Lung (tissue), 12 donors: ENCODE data around the gene SCYGR5. TPM values are rescaled to one million over a fixed set of nuclear protein-coding genes. Genes with fewer than 3 reads are reported as not detected.
A peak's percentile ranks its signal among the peaks of the same experiment; 100 is the strongest.
"Not testable (repeated sequence)": the region's sequence is repeated elsewhere in the genome, so short reads cannot be mapped to it uniquely, and the experiment has no call there.

Experiments
- ATAC-seq: fragments of 200-7000 bp; cut with Tn5 transposase; one replicate; pipeline ENCODE4 v1.9.1; 2020; ENCODE audit warnings: moderate number of reproducible peaks; ENCODE audit not compliant: insufficient read depth, low FRiP score
- DNase-seq, 3 donors: peaks; one replicate each; pipeline ENCODE4 v3.0.0-alpha.2; 2013 to 2017
- H3K27ac ChIP-seq, 2 donors: one replicate each; pipeline ENCODE4 v1.5.1; 2013; ENCODE audit warnings: mild to moderate bottlenecking in 2 of 2, moderate library complexity in 2 of 2, control low read depth in 1 of 2, inconsistent platforms in 1 of 2, low read depth in 1 of 2, low read length in 1 of 2
- H3K27me3 ChIP-seq, 3 donors: one replicate each; pipeline ENCODE4 v1.5.1; 2013; ENCODE audit warnings: low read length in 2 of 3; ENCODE audit not compliant: control insufficient read depth in 3 of 3, insufficient read depth in 3 of 3
- H3K36me3 ChIP-seq, 4 donors: one replicate each; pipeline ENCODE4 v1.5.1; 2013; ENCODE audit warnings: low read length in 4 of 4, mild to moderate bottlenecking in 1 of 4, moderate library complexity in 1 of 4; ENCODE audit not compliant: control insufficient read depth in 4 of 4, insufficient read depth in 4 of 4
- H3K4me1 ChIP-seq, 5 donors: one replicate each; pipeline ENCODE4 v1.5.1; 2013; ENCODE audit warnings: low read length in 5 of 5, mild to moderate bottlenecking in 2 of 5, moderate library complexity in 1 of 5; ENCODE audit not compliant: control insufficient read depth in 5 of 5, insufficient read depth in 5 of 5
- H3K4me3 ChIP-seq: one replicate; pipeline ENCODE4 v1.5.1; 2013; ENCODE audit warnings: mild to moderate bottlenecking, control low read depth, moderate library complexity
- H3K9ac ChIP-seq, 2 donors: one replicate each; pipeline ENCODE4 v1.5.1; 2013; ENCODE audit warnings: low read length in 2 of 2, control low read depth in 1 of 2; ENCODE audit not compliant: insufficient read depth in 1 of 2
- H3K9me3 ChIP-seq, 4 donors: one replicate each; pipeline ENCODE4 v1.5.1; 2013; ENCODE audit warnings: low read length in 3 of 4, mild to moderate bottlenecking in 1 of 4, moderate library complexity in 1 of 4; ENCODE audit not compliant: control insufficient read depth in 4 of 4, insufficient read depth in 3 of 4
- WGBS, 2 donors: extraction: QIAGEN DNeasy Blood & Tissue Kit; methylation state at CpG; one replicate each; pipeline ENCODE4 v1.1.7; 2013; 5-methylcytosine and 5-hydroxymethylcytosine counted together
- polyA plus RNA-seq, 2 donors: library from polyadenylated mRNA; stranded (reverse); fragments of 200-250 nt; gene quantifications; one replicate each; pipeline ENCODE4 v1.2.1, GENCODE V29; 2013
- total RNA-seq, 2 donors: library from RNA; depleted of rRNA in 1 of 2; stranded (reverse); fragments of >200 nt in 1 of 2; gene quantifications; one replicate each; pipeline ENCODE4 v1.2.1, GENCODE V29; 2014 to 2021
- TF ChIP-seq, protein P1 (sequence below): IDR thresholded peaks from 2 replicates; pipeline ENCODE4 v1.5.1; 2012; ENCODE audit warnings: mild to moderate bottlenecking; ENCODE audit errors: control extremely low read depth, extremely low read depth
- donor health status: control.
- donor health status: control.
- donor health status: Bipolar disorder and iron deficiency.
- donor health status: healthy.
- donor health status: DM: yes; HTN: yes; CAD: no.

SCYGR5 gene
- total and polyA plus RNA-seq, 4 donors, result not detected

DNA sequence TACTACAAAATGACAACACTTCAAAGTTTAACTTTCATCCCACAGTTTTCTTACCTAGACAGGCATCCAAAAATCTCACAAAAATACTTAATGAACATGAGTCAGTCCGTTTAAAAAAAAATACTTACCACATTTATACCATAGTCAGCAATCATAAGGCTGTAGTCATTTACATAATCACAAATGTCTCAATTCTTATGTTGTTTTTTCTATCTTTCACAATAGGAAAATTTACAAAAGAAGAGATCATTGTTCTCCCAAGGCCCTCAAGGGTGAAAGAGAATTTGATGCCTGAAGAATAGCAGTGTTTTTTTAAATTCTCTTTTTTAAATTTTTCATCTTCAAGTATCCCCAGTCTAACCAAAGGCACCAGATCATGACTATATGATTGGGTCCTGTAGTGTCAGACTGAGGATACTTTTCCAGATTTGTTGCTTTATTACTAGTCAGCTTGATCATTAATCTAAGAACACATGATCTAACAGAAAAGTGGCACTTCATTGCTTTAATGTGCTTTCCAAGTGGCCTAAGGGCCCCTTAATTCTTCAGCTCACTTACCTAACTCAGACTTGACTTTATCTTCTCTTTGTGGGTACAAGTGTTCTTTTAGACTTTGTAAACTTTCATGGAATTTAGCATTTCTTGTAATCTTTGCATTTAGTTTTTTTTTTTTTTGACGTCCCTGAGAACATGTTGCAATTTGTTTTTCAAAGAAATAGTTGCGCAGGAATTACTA lies 4.7 kb downstream of the SCYGR5 start:
- Histone ChIP-seq H3K9me3 (peaks cover 0 to 2% (median 0%) of the 10 kb centered on the region in 4 donors), H3K4me1 (peaks cover 0 to 4% (median 0%) of the 10 kb centered on the region in 5 donors), H3K4me3 (no peak overlapping the region), H3K27ac (no peak overlapping the region), H3K36me3 (no peaks in the 10 kb centered on the region), H3K9ac (no peak overlapping the region), H3K27me3 (no peaks in the 10 kb centered on the region)
- 50 to 69% methylated on average over 3 of the region's 3 CpGs for WGBS, 2 donors
- ATAC-seq, result peak; percentile 17
- TF ChIP-seq, protein P1, sequence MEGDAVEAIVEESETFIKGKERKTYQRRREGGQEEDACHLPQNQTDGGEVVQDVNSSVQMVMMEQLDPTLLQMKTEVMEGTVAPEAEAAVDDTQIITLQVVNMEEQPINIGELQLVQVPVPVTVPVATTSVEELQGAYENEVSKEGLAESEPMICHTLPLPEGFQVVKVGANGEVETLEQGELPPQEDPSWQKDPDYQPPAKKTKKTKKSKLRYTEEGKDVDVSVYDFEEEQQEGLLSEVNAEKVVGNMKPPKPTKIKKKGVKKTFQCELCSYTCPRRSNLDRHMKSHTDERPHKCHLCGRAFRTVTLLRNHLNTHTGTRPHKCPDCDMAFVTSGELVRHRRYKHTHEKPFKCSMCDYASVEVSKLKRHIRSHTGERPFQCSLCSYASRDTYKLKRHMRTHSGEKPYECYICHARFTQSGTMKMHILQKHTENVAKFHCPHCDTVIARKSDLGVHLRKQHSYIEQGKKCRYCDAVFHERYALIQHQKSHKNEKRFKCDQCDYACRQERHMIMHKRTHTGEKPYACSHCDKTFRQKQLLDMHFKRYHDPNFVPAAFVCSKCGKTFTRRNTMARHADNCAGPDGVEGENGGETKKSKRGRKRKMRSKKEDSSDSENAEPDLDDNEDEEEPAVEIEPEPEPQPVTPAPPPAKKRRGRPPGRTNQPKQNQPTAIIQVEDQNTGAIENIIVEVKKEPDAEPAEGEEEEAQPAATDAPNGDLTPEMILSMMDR, result no peak
- peak in 2 of 3 donors; percentile 18 to 63 for DNase-seq

DNA sequence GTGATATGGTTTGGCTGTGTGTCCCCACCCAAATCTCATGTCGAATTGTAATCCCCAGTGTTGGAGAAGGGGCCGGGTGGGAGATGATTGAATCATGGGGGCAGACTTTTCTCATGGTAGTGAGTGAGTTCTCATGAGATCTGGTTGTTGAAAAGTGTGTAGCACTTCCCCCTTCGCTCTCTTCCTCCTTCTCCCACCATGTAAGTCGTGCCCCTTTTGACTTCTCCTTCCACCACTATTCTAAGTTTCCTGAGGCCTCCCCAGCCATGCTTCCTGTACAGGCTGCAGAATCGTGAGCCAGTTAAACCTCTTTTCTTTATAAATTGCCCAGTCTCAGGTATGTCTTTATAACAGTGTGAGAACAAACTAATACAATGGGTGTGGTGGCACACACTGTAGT lies 7.0 kb downstream of the SCYGR5 start:
- not testable (repeated sequence) for DNase-seq, H3K4me3 ChIP-seq, ATAC-seq, H3K27me3 ChIP-seq, H3K9ac ChIP-seq, H3K36me3 ChIP-seq, H3K9me3 ChIP-seq, H3K27ac ChIP-seq, H3K4me1 ChIP-seq
- WGBS, 2 donors, result 65 to 72% methylated on average over 5 of the region's 5 CpGs

DNA sequence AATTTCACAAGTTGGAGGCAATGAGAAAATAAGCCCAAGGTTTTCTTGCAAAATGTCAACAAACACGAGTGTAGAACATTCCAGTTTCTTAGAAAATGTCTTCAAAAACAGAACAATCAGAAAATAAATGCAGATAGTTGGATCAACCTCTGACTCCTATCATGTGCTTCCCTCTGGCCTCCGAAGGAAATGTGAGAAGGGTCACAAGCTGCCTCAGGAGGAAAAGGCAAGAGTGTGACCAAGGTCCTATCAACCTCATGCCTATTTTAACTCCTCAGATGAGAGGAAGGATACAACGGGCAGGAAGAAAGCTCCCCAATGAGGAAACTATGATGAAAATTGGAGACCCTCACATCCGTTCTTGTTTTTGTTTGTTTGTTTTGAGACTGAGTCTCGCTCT lies 7.9 kb downstream of the SCYGR5 start:
- ATAC-seq (no peak), DNase-seq (no peak)
- H3K36me3 ChIP-seq, result no peaks in the 10 kb centered on the region
- peaks cover 0 to 4% (median 0%) of the 10 kb centered on the region in 5 donors for H3K4me1 ChIP-seq
- TF ChIP-seq, protein P1, result no peak
- peaks cover 0 to 2% (median 0%) of the 10 kb centered on the region in 4 donors for H3K9me3 ChIP-seq
- H3K4me3 ChIP-seq, result no peak overlapping the region
- no peak overlapping the region for H3K9ac ChIP-seq
- no peak overlapping the region for H3K27ac ChIP-seq
- 62 to 72% methylated on average over 5 of the region's 5 CpGs for WGBS, 2 donors
- H3K27me3 ChIP-seq, result no peaks in the 10 kb centered on the region

GRCh38 chr2:227677928-227678327 lies 11.3 kb downstream of the SCYGR5 start:
- no peaks in the 10 kb centered on the region for H3K4me1 ChIP-seq
- WGBS, 2 donors, result 68 to 86% methylated on average over 3 of the region's 3 CpGs
- H3K4me3 ChIP-seq, result no peak overlapping the region
- no peaks in the 10 kb centered on the region for H3K9me3 ChIP-seq
- no peak overlapping the region for H3K9ac ChIP-seq
- no peak overlapping the region for H3K27ac ChIP-seq
- no peaks in the 10 kb centered on the region for H3K27me3 ChIP-seq
- no peak for ATAC-seq
- no peaks in the 10 kb centered on the region for H3K36me3 ChIP-seq
- TF ChIP-seq, protein P1, result no peak
- DNase-seq, result no peak
